GM18861 (cell line): Measurements from ENCODE around the gene CCNL2.

ENCODE experiments used
- ATAC-seq: cut with Tn5 transposase; IDR thresholded peaks from one replicate; pipeline ENCODE4 v1.9.1; 2021; ENCODE audit not compliant: unreplicated experiment

The CCNL2 gene

GRCh38 chr1:1344655-1345361 is 54.3 kb downstream of the CCNL2 start:
- no peak for ATAC-seq

GRCh38 chr1:1343811-1344421 is 55.2 kb downstream of the CCNL2 start:
- no peak for ATAC-seq

- no peak for ATAC-seq
Observed at GRCh38 chr1:1342584-1343115, 56.5 kb downstream of the CCNL2 start.

- no peak for ATAC-seq
Observed at GRCh38 chr1:1342061-1342562, 57.0 kb downstream of the CCNL2 start.

GRCh38 chr1:1341549-1342021 is 57.5 kb downstream of the CCNL2 start:
- no peak for ATAC-seq

GRCh38 chr1:1340791-1341548 is 58.2 kb downstream of the CCNL2 start:
- no peak for ATAC-seq

GRCh38 chr1:1340185-1340584 is 59.0 kb downstream of the CCNL2 start:
- no peak for ATAC-seq

GRCh38 chr1:1338278-1338677 is 60.9 kb downstream of the CCNL2 start:
- ATAC-seq, result no peak

GRCh38 chr1:1337793-1338147 is 61.4 kb downstream of the CCNL2 start:
- ATAC-seq, result no peak

GRCh38 chr1:1336931-1337792 is 62.0 kb downstream of the CCNL2 start:
- no peak for ATAC-seq

- ATAC-seq, result no peak
Observed at GRCh38 chr1:1336446-1336845, 62.7 kb downstream of the CCNL2 start.

GRCh38 chr1:1335792-1336248 is 63.3 kb downstream of the CCNL2 start:
- ATAC-seq, result no peak
